Measurements from ENCODE around the gene DLG2.
A peak's percentile ranks its signal among the peaks of the same experiment; 100 is the strongest.
"Not testable (repeated sequence)": the region's sequence is repeated elsewhere in the genome, so short reads cannot be mapped to it uniquely, and the experiment has no call there.

The DLG2 gene

GRCh38 chr11:83629775-83630174, 1997.4 kb downstream of the DLG2 start:
- DNase-seq (ENCODE audit: low spot score), result no peak

GRCh38 chr11:83628622-83629355, 1998.4 kb downstream of the DLG2 start:
- no peak for DNase-seq (ENCODE audit: low spot score)

- DNase-seq (ENCODE audit: low spot score), result no peak
Observed at GRCh38 chr11:83625336-83625735, 2001.8 kb downstream of the DLG2 start.

GRCh38 chr11:83617671-83618070, 2009.5 kb downstream of the DLG2 start:
- no peak for DNase-seq (ENCODE audit: low spot score)

GRCh38 chr11:83613767-83614121, 2013.4 kb downstream of the DLG2 start:
- DNase-seq (ENCODE audit: low spot score), result no peak

- no peak for DNase-seq (ENCODE audit: low spot score)
Observed at GRCh38 chr11:83612891-83613766, 2014.0 kb downstream of the DLG2 start.

GRCh38 chr11:83611600-83611999, 2015.5 kb downstream of the DLG2 start:
- no peak for DNase-seq (ENCODE audit: low spot score)

GRCh38 chr11:83611031-83611430, 2016.1 kb downstream of the DLG2 start:
- DNase-seq (ENCODE audit: low spot score), result no peak

GRCh38 chr11:83609191-83609590, 2018.0 kb downstream of the DLG2 start:
- DNase-seq (ENCODE audit: low spot score), result no peak

GRCh38 chr11:83608571-83608970, 2018.6 kb downstream of the DLG2 start:
- no peak for DNase-seq (ENCODE audit: low spot score)

- DNase-seq (ENCODE audit: low spot score), result no peak
Observed at GRCh38 chr11:83601914-83602527, 2025.1 kb downstream of the DLG2 start.

- no peak for DNase-seq (ENCODE audit: low spot score)
Observed at GRCh38 chr11:83601201-83601913, 2025.8 kb downstream of the DLG2 start.

GRCh38 chr11:83600661-83601060, 2026.5 kb downstream of the DLG2 start:
- no peak for DNase-seq (ENCODE audit: low spot score)

GRCh38 chr11:83599066-83599465, 2028.1 kb downstream of the DLG2 start:
- DNase-seq (ENCODE audit: low spot score), result peak; percentile 50

GRCh38 chr11:83587797-83588196, 2039.3 kb downstream of the DLG2 start:
- DNase-seq (ENCODE audit: low spot score), result not testable (repeated sequence)

- DNase-seq (ENCODE audit: low spot score), result no peak
Observed at GRCh38 chr11:83583757-83584366, 2043.3 kb downstream of the DLG2 start.

GRCh38 chr11:83574519-83574918, 2052.6 kb downstream of the DLG2 start:
- no peak for DNase-seq (ENCODE audit: low spot score)

GRCh38 chr11:83572581-83573496, 2054.3 kb downstream of the DLG2 start:
- DNase-seq (ENCODE audit: low spot score), result no peak

GRCh38 chr11:83571302-83571701, 2055.8 kb downstream of the DLG2 start:
- no peak for DNase-seq (ENCODE audit: low spot score)

GRCh38 chr11:83569134-83569805, 2057.9 kb downstream of the DLG2 start:
- no peak for DNase-seq (ENCODE audit: low spot score)

All from germinal center (tissue), 1 donor.